Measurements from ENCODE around the gene DOK6.
"Not testable (repeated sequence)": the region's sequence is repeated elsewhere in the genome, so short reads cannot be mapped to it uniquely, and the experiment has no call there.

Gene DOK6

DNA sequence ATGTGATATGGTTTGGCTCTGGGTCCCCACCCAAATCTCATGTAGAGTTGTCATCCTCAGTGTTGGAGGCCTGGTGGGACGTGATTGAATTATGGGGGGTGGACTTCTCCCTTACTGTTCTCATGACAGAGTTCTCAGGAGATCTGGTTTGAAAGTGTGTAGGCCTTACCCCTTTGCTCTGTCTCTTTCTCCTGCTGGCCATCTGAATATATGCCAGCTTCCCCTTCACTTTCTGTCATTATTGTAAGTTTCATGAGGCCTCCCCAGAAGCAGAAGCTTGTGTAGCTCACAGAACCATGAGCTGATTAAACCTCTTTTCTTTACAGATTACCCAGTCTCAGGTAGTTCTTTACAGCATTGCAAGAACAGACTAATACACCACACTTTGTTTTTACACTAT, 222.3 kb downstream of the DOK6 start:
- no peak for DNase-seq (ENCODE audit: low read depth, low spot score)

DNA sequence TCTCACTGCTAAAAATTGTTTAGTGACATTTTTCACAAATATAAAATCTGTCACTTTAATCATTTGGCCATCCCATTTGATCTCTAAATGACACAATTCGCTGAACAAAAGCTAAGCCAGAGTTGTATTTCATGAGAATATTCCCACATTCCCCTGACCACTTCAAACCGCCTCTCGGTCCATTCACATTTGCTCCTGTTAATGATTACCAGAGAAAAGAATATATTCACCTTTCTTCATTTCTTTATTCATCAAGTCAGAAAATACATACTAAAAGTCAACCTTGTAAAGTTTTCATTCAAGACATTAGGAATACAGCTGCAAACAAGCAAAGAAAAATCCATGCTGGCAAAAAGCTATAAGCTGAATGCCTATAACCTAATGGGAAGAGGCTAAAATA, 225.5 kb downstream of the DOK6 start:
- no peak for DNase-seq (ENCODE audit: low read depth, low spot score)

DNA sequence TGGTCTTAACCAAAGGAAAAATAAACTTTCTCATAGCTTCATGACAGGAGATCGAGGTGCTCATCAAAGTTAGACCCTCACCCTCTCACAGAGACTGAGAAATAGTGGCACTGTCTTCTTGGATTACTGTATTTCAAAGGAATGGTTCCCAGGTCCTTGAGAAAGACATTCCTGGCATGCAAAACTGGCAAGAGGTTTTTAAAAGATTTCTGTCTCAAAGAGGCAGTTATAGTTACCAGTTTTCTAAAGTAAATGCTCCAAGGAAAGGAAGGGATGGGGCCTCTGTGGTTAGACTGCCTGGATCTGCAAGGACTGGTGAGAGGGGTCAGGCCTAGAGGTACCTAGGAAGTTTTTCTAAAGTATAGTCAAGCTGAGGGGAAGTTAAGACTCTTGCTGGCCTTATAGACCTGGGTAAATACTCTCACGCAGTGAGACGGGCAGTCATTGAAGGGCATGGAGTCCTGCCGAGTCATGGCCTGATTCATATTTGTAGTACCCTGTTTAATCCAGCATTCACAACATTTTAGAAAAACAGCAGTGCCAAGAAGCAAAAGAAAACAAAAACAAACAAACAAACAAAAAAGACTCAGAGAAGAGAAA, 226.1 kb downstream of the DOK6 start:
- no peak for DNase-seq (ENCODE audit: low read depth, low spot score)

DNA sequence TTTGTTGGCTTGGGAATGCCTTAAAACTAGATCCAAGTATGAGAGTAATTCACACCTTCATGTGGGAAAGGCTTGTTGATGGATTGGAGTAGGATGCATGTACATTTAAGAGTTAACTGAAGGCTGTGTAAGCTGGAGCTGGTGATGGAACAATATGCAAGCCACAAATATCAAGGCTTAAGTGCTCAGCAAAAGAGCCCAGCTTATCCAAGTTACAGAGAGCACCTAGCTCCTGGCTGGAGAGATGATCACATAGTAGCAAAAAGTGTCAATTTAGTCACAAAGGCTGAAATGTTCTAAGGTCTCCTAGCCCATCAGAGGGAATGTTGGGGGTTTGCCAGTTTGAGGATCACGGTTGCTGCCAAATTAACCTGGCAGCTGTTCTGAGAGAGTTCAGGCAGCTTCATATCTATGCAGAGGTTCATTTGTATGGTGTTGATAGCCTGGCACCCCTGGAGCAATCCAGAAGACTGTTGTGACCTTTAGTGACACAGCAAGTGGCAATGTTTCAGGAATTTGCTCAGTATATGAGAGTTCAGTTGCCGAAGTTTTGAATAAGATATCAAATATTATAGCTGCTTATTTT, 228.2 kb downstream of the DOK6 start:
- DNase-seq (ENCODE audit: low read depth, low spot score) = no peak

DNA sequence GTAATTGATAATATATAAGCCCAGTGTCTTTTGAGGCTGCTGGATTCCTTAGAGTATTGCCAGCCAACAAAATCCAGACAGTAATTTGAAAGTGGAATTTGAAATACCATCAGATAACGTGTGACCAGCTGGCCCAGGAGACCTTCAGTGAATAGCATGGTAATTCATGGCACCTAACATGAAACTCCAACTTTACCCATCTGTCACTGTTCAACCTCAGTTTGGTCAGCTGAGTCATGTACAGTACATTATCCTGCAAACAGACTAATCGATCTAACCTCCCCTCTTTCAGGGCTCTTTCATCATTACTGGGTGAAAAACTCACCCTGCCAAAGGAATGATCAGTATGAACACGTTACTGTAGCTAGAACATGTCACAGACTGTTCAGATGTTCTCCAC, 230.6 kb downstream of the DOK6 start:
- DNase-seq (ENCODE audit: low read depth, low spot score) = no peak

DNA sequence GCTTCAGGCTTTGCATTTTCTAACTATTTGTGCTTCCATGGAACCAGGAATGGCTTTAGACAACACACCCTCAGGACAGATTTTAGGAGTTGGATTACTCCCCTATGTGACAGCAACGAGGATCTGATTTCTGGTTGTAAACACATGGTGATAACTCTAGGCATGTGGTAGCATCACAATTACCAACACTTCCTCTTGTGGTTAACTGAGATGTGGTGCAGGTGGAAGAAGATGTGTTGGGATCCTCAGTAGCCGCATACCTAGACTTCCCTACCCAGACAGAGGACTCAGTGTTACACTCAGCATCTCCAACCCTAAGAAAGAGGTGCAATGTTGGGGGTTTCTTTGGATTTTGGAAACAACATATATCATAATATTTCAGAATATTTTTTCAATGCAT, 234.8 kb downstream of the DOK6 start:
- no peak for DNase-seq (ENCODE audit: low read depth, low spot score)

DNA sequence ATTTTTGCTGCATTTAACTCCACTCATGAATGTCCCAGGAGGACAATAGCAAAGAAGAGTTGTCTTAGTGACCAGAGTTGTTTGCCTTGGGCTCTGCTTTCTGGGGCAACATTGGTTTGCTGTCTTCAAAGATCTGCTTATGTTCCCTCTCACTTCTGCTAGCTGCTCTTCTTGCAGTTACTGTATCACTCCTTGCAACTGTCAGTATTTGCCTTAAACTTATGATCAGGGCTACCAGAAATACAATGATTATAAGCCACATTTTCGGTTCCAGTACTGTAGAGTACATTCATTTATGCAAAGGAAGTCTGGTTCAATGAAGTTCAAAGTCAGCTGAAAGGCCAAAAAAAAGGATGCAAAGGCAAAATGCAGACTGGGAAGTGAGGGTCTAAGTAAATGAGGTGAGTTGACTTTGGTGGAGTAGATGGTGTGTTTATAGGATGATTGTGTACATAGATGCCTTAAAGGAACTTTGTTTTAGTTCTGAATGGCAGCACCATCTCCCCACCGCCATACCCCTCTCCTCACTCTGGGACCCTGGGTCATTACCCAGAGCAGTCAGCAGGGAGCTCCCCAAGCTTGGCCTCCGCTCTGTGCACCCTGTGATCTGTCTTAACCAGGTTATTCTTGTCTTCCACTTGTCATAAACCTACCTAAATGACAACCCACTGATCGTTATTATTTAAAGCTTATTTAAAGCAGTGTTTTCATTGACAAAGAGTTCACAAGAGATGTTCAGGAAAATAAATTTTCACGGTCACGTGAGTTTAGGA, 236.0 kb downstream of the DOK6 start:
- no peak for DNase-seq (ENCODE audit: low read depth, low spot score)

DNA sequence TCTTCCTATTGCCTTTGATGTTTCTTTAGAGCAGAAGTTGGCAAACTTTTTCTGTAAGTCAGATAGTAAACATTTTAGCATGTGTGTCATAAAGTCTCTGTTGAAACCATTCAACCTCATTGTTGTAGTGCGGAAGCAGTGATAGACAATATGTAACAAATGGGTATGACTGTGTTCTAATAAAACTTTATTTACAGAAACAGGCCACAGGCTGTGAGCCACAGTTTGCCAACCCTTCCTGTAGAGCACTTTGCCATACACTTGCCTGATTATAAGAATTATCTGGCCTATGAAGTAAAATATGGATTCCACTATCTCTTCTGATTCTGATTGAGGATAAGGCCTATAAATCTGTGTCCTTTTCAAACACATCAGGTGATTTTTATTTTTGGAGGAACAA, 237.4 kb downstream of the DOK6 start:
- no peak for DNase-seq (ENCODE audit: low read depth, low spot score)

DNA sequence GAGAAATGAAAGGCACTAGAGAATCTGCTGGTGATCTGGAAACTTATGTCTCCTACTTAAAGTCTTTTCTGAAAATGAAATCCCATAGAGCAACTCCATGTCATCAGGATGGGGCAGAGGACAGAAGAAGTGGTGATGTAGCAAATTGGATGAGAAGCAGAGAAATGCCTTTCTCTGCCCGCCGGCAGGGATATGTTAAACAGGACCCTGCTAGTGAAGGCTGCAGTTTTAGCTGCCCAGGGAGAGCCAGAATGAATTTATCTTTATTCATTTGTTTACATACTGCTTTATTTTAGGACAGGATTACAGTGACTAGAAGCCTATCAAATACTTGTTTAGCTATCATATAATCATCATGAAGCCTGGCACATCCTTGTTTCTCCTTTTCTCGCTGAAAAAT, 247.0 kb downstream of the DOK6 start:
- no peak for DNase-seq (ENCODE audit: low read depth, low spot score)

DNA sequence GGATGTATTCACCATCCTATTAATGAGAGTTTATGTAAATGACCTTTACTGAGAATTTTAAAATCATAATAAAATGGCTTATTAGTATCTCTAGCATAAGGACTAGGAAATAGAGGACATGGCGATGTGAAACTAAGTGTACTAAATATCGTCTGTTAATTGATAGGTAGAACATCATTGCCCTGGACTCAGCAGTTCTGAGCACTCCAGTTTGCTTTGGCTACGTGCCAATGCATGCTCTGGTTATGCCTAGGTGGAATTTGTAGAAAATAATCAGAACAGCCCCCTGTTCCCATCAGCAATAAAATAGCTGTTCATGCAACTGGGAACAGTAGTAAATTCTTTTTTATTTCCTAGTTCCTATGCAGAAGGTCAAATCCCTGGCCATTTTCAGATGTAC, 247.8 kb downstream of the DOK6 start:
- no peak for DNase-seq (ENCODE audit: low read depth, low spot score)

DNA sequence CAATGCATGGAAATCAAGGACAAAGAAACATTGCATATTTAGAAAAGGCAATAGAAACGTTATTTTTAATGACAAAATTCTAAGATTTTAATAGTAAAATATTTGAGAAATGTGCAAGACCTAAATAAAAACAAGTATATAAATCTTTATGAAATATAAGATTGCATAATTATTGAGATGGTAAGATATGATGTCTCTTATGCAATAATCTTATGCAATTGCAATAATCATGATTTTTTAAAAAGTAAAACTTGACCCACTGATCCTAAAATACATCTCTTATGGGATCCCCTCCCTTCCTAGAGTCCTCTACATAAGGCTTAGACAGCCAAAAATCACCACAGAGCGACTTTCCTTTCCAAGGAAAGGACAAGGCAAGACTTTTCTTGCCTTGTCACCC, 249.0 kb downstream of the DOK6 start:
- no peak for DNase-seq (ENCODE audit: low read depth, low spot score)

DNA sequence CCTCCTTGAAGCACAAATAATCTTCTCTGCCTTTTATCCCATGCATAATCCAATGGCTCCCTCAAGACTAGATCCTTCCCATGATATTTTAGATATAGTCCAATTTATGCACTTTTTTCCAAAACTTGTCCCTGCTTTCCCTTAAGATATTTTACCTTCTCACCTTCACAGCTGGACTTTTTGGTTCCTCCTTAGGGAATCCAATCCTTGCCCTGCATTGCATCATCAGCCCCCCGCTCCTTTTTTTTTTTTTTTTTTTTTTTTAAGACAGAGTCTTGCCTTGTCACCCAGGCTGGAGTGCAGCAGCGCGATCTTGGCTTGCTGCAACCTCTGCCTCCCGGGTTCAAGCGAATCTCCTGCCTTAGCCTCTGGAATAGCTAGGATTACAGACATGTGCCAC, 250.6 kb downstream of the DOK6 start:
- no peak for DNase-seq (ENCODE audit: low read depth, low spot score)

DNA sequence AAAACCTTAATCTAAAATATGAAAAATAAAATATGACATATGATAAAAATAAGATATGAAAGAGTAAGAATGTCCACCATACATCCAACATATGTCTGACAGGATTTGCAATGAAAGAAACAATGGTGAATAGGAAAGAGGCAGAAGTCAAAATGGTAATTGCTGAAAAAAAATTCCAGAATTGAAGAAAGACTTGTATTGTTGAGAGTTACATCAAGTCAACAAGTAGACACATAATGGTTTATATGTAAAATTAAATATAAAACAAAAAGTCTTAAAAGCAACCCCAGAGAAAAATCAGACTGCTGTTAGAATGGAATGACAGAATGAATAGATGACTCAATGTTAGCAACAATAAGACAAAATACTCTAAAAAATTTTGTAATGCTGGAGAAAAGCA, 255.1 kb downstream of the DOK6 start:
- DNase-seq (ENCODE audit: low read depth, low spot score) = no peak

DNA sequence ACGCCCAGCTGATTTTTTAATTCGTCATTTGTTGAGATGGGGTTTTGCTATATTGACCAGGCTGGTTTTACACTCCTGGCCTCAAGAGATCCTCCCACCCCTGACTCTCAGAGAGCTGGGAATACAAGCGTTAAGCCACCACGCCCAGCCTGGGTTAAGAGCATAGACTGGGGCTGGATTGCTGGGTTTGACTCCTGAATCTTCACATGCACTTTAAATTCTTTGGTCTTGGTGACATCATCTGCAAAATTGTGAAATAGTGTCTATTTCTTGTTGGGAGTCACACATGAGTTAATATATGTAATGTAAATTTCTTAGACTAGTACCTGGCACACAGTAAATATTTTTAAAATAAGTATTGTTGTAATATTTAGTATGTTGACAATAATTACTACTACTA, 257.4 kb downstream of the DOK6 start:
- no peak for DNase-seq (ENCODE audit: low read depth, low spot score)

DNA sequence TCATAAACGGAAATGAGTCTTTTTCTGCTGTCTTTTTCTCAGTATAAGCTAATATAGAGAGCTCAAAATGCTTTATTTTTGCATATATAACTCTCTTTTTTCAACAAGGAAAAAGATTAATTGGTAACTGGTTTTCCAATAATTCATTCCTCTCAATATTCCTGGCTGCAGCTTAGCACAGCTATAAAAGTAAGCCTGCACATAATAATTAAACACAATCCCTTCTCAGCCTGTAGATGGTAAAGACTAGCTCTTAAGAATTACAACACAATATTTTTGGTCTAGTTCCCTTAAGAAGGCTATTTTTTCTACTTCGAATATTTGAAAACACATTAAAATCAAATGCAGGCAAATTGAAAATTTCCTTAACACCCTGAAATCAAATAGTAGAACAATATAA, 258.0 kb downstream of the DOK6 start:
- DNase-seq (ENCODE audit: low read depth, low spot score) = no peak

DNA sequence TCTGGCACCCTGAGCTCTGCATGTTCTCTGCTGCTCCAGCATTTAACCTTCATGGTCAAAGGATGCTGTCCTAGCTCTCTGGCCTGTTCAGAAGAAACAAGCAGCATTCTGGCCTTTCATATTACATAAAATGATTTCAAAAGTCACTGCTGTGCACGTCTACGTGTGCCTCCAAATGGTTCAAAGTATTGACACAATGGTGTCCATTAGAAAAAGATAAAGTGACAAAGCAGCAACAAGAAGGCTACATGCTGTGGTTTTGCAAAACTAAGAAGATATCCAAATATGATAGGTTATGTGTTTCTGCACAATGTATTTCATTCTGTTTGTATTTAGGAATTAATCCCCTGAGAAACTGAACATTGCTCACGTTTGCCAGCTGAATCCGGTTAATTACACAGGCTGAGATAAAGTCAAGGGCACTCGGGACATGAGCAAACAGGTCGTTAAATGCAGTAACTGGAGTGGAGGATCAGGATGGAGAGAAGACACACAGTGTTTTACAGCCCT, 258.5 kb downstream of the DOK6 start:
- DNase-seq (ENCODE audit: low read depth, low spot score) = no peak

DNA sequence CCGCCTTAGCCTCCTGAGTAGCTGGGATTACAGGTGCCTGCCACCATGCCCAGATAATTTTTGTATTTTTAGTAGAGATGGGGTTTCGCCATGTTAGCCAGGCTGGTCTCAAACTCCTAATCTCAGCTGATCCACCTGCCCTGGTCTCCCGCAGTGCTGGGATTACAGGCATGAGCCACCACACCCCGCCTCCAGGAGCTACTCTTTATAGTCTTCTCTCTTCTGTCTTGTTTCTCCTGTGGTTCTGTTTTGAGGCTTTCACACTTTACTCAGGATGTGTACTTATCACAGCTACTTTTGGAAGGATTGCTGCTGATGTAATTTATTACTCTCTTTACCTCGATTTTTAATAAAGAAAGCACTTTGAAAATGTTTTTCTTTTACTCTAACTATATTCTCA, 261.4 kb downstream of the DOK6 start:
- not testable (repeated sequence) for DNase-seq (ENCODE audit: low read depth, low spot score)

DNA sequence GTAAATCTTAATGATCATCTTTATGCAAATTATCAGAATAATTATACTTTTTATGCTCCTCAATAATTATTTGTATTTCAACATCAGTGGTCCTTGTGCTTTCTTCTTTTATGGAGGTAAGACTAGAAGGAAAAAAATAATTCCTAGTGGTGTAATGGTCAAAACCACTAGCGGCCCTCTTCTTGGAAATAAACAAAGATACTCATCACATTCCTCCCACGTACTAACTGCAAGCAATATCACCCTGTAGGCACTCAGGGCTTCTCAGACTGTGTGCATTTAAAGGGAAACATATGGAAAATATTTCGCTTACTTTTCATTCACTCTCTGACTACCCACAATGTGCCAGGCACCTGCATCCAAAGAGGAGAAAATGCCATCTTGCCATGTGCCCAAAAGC, 263.7 kb downstream of the DOK6 start:
- no peak for DNase-seq (ENCODE audit: low read depth, low spot score)

DNA sequence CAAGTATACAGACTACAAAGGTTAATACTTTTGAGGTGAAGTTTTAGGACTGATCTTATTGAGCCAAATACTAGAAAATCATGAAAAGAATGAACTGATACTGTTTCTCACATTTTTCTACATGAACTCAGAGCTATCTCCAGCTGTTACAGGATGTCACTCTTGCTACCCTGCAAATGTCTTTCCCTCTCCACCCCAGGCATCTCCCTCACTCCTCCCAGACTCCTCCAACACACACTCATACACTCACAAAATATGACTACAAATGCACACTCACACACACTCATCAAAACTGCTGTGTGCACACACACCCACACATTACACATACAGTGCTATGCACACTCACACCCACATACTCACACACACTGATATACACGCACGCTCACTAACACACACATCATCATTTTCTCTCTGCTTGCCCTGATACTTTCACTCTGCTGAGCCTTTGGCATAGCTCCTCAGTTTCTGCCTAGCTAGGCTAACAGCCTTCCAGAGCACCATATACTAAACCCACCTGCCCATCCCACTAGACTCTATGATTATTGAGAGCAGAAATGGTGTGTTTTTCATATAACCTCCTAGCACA, 273.7 kb downstream of the DOK6 start:
- DNase-seq (ENCODE audit: low read depth, low spot score) = no peak

DNA sequence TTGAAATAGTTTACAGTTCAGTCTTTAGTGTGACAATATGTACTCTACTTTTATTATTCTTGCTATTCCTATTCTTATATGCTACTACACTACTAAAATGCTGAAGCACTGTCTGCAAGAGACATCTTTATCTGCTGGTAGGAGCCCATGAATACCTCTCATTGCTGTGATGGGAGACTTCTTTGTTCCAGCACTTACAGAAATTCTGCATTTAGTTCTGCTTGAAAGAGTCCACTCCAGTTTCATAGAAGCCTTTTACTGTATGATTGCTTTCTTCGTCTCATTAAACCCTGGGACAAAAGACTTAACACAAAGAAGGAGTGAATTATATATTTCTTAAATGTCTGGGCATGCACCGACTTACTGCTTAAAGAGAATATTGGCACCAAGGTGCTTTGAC, 274.3 kb downstream of the DOK6 start:
- DNase-seq (ENCODE audit: low read depth, low spot score) = no peak

DNA sequence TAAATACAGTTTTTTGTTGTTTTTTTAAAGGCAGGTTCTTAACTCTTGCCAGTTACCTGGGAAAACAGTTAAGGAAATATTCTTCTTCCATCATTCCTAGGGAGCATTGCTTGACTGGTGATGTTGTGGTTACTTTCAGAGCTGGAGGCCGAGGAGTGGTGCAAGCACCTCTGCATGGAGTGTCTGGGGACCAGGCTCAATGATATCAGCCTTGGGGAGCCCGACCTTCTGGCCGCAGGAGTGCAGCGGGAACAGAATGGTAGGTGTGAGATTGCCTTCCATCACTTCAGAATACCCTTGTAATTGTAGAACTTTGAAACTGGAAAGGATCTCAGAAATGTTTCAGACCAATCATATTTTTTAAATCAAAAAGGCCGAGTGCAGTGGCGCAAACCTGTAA, 276.9 kb downstream of the DOK6 start:
- no peak for DNase-seq (ENCODE audit: low read depth, low spot score)

DNA sequence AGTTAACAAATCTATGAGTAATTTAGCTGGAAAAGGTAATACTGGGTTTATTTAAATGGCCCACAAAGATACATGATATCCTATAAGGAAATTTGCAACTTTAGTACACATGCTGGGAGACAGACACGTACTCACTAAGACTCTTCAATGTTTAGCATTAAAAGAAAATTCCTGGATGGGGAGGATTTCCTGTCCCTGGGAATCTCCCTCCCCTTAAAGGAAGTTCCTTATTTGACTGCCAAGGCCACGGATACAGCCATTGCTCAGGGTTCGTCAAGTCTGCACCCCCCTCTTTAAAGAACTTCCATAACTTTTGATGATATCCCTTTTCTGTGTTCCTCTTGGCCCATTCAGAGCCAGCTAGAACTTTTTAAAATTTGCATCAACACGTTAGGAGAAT, 279.4 kb downstream of the DOK6 start:
- DNase-seq (ENCODE audit: low read depth, low spot score) = no peak

DNA sequence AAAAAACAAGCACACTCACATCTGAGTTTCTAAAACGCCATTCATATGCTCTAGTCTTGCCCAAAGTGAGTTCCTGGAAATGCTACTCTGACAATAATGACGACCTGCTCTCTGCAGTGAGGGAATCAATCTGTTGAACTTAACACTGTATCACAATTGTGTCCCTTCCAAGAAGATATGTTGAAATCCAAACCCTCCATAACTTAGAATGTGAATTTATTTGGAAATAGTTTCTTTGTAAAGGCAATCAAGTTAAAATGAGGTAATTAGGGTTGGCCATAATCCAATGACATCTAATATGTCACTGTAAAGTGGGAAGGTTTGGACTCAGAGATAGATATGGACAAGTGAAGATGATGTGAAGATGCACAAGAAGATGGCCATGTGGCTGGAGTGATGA, 282.5 kb downstream of the DOK6 start:
- DNase-seq (ENCODE audit: low read depth, low spot score) = no peak
